Spleen (tissue), 11 donors: ENCODE data around the gene EPHA6. TPM values are rescaled to one million over a fixed set of nuclear protein-coding genes. Genes with fewer than 3 reads are reported as not detected.

Source experiments
- DNase-seq: peaks from one replicate; pipeline ENCODE4 v3.0.0-alpha.2; 2020
- H3K27ac ChIP-seq, 8 donors: fragments of 200-600 bp; sonication (generic) in 7 of 8; 1 replicate in 4 of 8; 2 replicates in 4 of 8; pipeline versions ENCODE4 v1.5.0 to v1.8.0; 2016 to 2021; ENCODE audit warnings: inconsistent platforms in 4 of 8, mild to moderate bottlenecking in 4 of 8, moderate library complexity in 1 of 8
- H3K27me3 ChIP-seq, 7 donors: fragments of 200-600 bp; sonication (generic) in 6 of 7; replicated peaks in 1 of 7; 1 replicate in 4 of 7; 2 replicates in 3 of 7; pipeline versions ENCODE4 v1.5.0 to v1.8.0; 2016 to 2021; ENCODE audit warnings: inconsistent platforms in 3 of 7, mild to moderate bottlenecking in 1 of 7
- H3K36me3 ChIP-seq, 6 donors: fragments of 200-600 bp; sonication (generic) in 5 of 6; 1 replicate in 4 of 6; 2 replicates in 2 of 6; pipeline versions ENCODE4 v1.5.0 to v1.8.0; 2016 to 2021; ENCODE audit warnings: inconsistent platforms in 2 of 6
- H3K4me1 ChIP-seq, 6 donors: fragments of 200-600 bp; sonication (generic) in 5 of 6; 1 replicate in 3 of 6; 2 replicates in 3 of 6; pipeline versions ENCODE4 v1.5.0 to v1.8.0; 2016 to 2021; ENCODE audit warnings: inconsistent platforms in 3 of 6
- H3K4me3 ChIP-seq, 8 donors: fragments of 200-600 bp; sonication (generic) in 7 of 8; 1 replicate in 4 of 8; 2 replicates in 4 of 8; pipeline versions ENCODE4 v1.5.0 to v1.8.0; 2016 to 2021; ENCODE audit warnings: inconsistent platforms in 4 of 8, mild to moderate bottlenecking in 4 of 8, moderate library complexity in 2 of 8
- H3K9me3 ChIP-seq, 8 donors: fragments of 200-600 bp; sonication (generic) in 7 of 8; 1 replicate in 4 of 8; 2 replicates in 4 of 8; pipeline versions ENCODE4 v1.5.0 to v1.8.0; 2016 to 2021; ENCODE audit warnings: inconsistent platforms in 4 of 8
- CTCF ChIP-seq, 11 experiments: fragments of 200-600 bp in 7 of 11; fragments of 450-650 bp in 4 of 11; sonication (generic) in 4 of 11; IDR thresholded peaks in 8 of 11; conservative IDR thresholded peaks in 3 of 11; 1 replicate in 7 of 11; 2 replicates in 4 of 11; pipeline versions ENCODE4 v1.4.0 to v1.8.0; 2016 to 2021; ENCODE audit warnings: antibody characterized with exemption in 11 of 11, inconsistent platforms in 4 of 11, mild to moderate bottlenecking in 1 of 11
- POLR2A ChIP-seq, 3 donors: fragments of 450-650 bp; IDR thresholded peaks; one replicate each; pipeline ENCODE4 v1.5.1; 2017; ENCODE audit warnings: antibody characterized with exemption in 3 of 3, mild to moderate bottlenecking in 1 of 3
- POLR2AphosphoS5 ChIP-seq, 3 donors: sonication (generic); formaldehyde crosslinking; IDR thresholded peaks; one replicate each; pipeline ENCODE4 v1.5.1; 2017; ENCODE audit warnings: antibody characterized with exemption in 3 of 3
- WGBS, 5 donors: extraction: QIAGEN DNeasy Blood & Tissue Kit in 3 of 5; methylation state at CpG; one replicate each; pipeline versions ENCODE4 v1.1.5 to v1.1.7; 2013 to 2018; 5-methylcytosine and 5-hydroxymethylcytosine counted together
- intact Hi-C: fragments of 100-400 bp; cut with DNase I; formaldehyde crosslinking; loops from one replicate; pipeline ENCODE4 v1.15.0; 2023; ENCODE audit warnings: low total_unique reads
- polyA plus RNA-seq, 3 donors: library from polyadenylated mRNA; stranded (reverse); fragments of 200-250 nt; gene quantifications; one replicate each; pipeline ENCODE4 v1.2.1, GENCODE V29; 2013
- total RNA-seq, 7 donors: library from RNA; depleted of rRNA in 3 of 7; stranded (reverse); fragments of >200 nt in 3 of 7; fragmentation: NEBNext Ultra II Directional in 4 of 7; extraction: Animal tissue kit (Norgen Biotek cat#: 25700) in 4 of 7; gene quantifications; one replicate each; pipeline versions ENCODE4 v1.1.0 to v1.2.1, GENCODE V29; 2016 to 2021
- donor health status: healthy with polysubstance abuse.
- donor health status: DM: no; HTN: no; CAD: no; lungs with moderate emphysema.
- donor health status: DM: no; HTN: no; CAD: no.
- donor health status: Bipolar disorder and iron deficiency.
- donor health status: healthy.
- donor health status: DM: no; HTN: no; CAD: no.
- donor health status: DM: yes; HTN: yes; CAD: no.

The EPHA6 gene
- total and polyA plus RNA-seq, 10 donors = 0.44 TPM; not detected in 9

- 86 to 93% (median 89%) methylated on average over 5 of the region's 5 CpGs for WGBS, 5 donors
Measured at GRCh38 chr3:97495896-97496295, 681.5 kb downstream of the EPHA6 start.

GRCh38 chr3:97497138-97497537, 682.7 kb downstream of the EPHA6 start:
- DNase-seq = no peak
- Histone ChIP-seq H3K4me1 (no peaks in the 10 kb centered on the region), H3K36me3 (no peaks in the 10 kb centered on the region), H3K27ac (no peak overlapping the region), H3K27me3 (no peaks in the 10 kb centered on the region), H3K4me3 (no peak overlapping the region), H3K9me3 (peaks cover 0 to 9% (median 0%) of the 10 kb centered on the region in 8 donors)
- 83 to 94% (median 87%) methylated on average over 1 of the region's 1 CpG for WGBS, 5 donors
- intact Hi-C loops = no loop called here
- TF ChIP-seq POLR2A (IDR thresholded peaks at IDR 0.05) (no peak), CTCF (IDR thresholded peaks at IDR 0.05 in 8 of 11, conservative IDR thresholded peaks at IDR 0.05 in 3 of 11) (no peak), POLR2AphosphoS5 (IDR thresholded peaks at IDR 0.05) (no peak)

More at GRCh38 chr3:97495896-97496295, 681.5 kb downstream of the EPHA6 start:
- H3K27me3 ChIP-seq = no peaks in the 10 kb centered on the region
- H3K27ac ChIP-seq = no peak overlapping the region
- no peak for DNase-seq
- no peaks in the 10 kb centered on the region for H3K36me3 ChIP-seq
- H3K4me1 ChIP-seq = no peaks in the 10 kb centered on the region
- no peak overlapping the region for H3K4me3 ChIP-seq
- no peak for TF ChIP-seq CTCF (IDR thresholded peaks at IDR 0.05 in 8 of 11, conservative IDR thresholded peaks at IDR 0.05 in 3 of 11)
- no peak for TF ChIP-seq POLR2AphosphoS5 (IDR thresholded peaks at IDR 0.05)
- TF ChIP-seq POLR2A (IDR thresholded peaks at IDR 0.05) = no peak
- intact Hi-C loops = no loop called here
- H3K9me3 ChIP-seq = peaks cover 0 to 4% (median 0%) of the 10 kb centered on the region in 8 donors

GRCh38 chr3:97504463-97504862, 690.1 kb downstream of the EPHA6 start:
- Histone ChIP-seq H3K4me1 (no peaks in the 10 kb centered on the region), H3K27me3 (no peaks in the 10 kb centered on the region), H3K9me3 (peaks cover 4 to 68% (median 48%) of the 10 kb centered on the region in 8 donors), H3K4me3 (no peak overlapping the region), H3K27ac (no peak overlapping the region), H3K36me3 (no peaks in the 10 kb centered on the region)
- intact Hi-C loops = no loop called here
- 86 to 99% (median 94%) methylated on average over 2 of the region's 2 CpGs for WGBS, 5 donors
- no peak for DNase-seq
- TF ChIP-seq POLR2AphosphoS5 (IDR thresholded peaks at IDR 0.05) = no peak
- no peak for TF ChIP-seq POLR2A (IDR thresholded peaks at IDR 0.05)
- no peak for TF ChIP-seq CTCF (IDR thresholded peaks at IDR 0.05 in 8 of 11, conservative IDR thresholded peaks at IDR 0.05 in 3 of 11)

GRCh38 chr3:97510795-97511194, 696.4 kb downstream of the EPHA6 start:
- intact Hi-C loops = no loop called here
- 62 to 100% (median 80%) methylated on average over 3 to 4 of the region's 4 CpGs for WGBS, 5 donors
- Histone ChIP-seq H3K4me3 (no peak overlapping the region), H3K36me3 (no peaks in the 10 kb centered on the region), H3K27ac (no peak overlapping the region), H3K9me3 (peaks cover 0 to 40% (median 24%) of the 10 kb centered on the region in 8 donors), H3K27me3 (no peaks in the 10 kb centered on the region), H3K4me1 (no peaks in the 10 kb centered on the region)
- no peak for DNase-seq
- no peak for TF ChIP-seq POLR2AphosphoS5 (IDR thresholded peaks at IDR 0.05)
- TF ChIP-seq POLR2A (IDR thresholded peaks at IDR 0.05) = no peak
- TF ChIP-seq CTCF (IDR thresholded peaks at IDR 0.05 in 8 of 11, conservative IDR thresholded peaks at IDR 0.05 in 3 of 11) = no peak
